ENCODE results near the gene BTBD10. TPM values are rescaled to one million over a fixed set of nuclear protein-coding genes. Genes with fewer than 3 reads are reported as not detected.

Gene BTBD10
- total RNA-seq, 2 experiments from 2014 or later = 13.3 to 14.8 TPM

- TF ChIP-seq CTCF (IDR thresholded peaks at IDR 0.05) = no peak
- Mint-ChIP-seq H3K27ac (no peak overlapping the region), H3K36me3 (ENCODE audit: low read depth) (peaks cover 96% of the 10 kb centered on the region), H3K4me3 (no peak overlapping the region), H3K9me3 (no peaks in the 10 kb centered on the region), H3K27me3 (no peaks in the 10 kb centered on the region), H3K4me1 (ENCODE audit: low read depth) (no peaks in the 10 kb centered on the region)
- H3K27ac ChIP-seq (ENCODE audit: low read depth in 1 of 2, low read length in 2 of 2) = no peak overlapping the region
- H3K9me3 ChIP-seq (ENCODE audit: control insufficient read depth in 1 of 2, insufficient read depth in 1 of 2, low read length in 2 of 2) = no peaks in the 10 kb centered on the region
- DNase-seq (no peak), ATAC-seq (ENCODE audit: poor library complexity) (no peak)
- H3K36me3 ChIP-seq (ENCODE audit: insufficient read depth, low read length) = peaks cover 95% of the 10 kb centered on the region
- CTCF ChIA-PET = no interaction called here
- POLR2A ChIA-PET = no interaction called here
- H3K4me1 ChIP-seq (ENCODE audit: insufficient read depth, low read length) = no peaks in the 10 kb centered on the region
- no peak overlapping the region for H3K4me3 ChIP-seq (ENCODE audit: low read length)
- intact Hi-C loops (cut with DNase I, micrococcal nuclease) = no loop called here
- no peaks in the 10 kb centered on the region for H3K27me3 ChIP-seq (ENCODE audit: control insufficient read depth in 1 of 2, insufficient read depth in 2 of 2, low read length in 2 of 2)
These were observed 100.4 kb downstream of the BTBD10 start for GRCh38 chr11:13362596-13363109.

GRCh38 chr11:13358596-13359270 lies 104.3 kb downstream of the BTBD10 start:
- Mint-ChIP-seq H3K27ac (no peak overlapping the region), H3K4me3 (no peak overlapping the region), H3K4me1 (ENCODE audit: low read depth) (no peaks in the 10 kb centered on the region), H3K36me3 (ENCODE audit: low read depth) (peaks cover 96% of the 10 kb centered on the region), H3K27me3 (no peaks in the 10 kb centered on the region), H3K9me3 (no peaks in the 10 kb centered on the region)
- Histone ChIP-seq H3K27ac (ENCODE audit: low read depth in 1 of 2, low read length in 2 of 2) (no peak overlapping the region), H3K4me3 (ENCODE audit: low read length) (no peak overlapping the region), H3K36me3 (ENCODE audit: insufficient read depth, low read length) (peaks cover 95% of the 10 kb centered on the region), H3K27me3 (ENCODE audit: control insufficient read depth in 1 of 2, insufficient read depth in 2 of 2, low read length in 2 of 2) (no peaks in the 10 kb centered on the region), H3K4me1 (ENCODE audit: insufficient read depth, low read length) (peaks cover 3% of the 10 kb centered on the region), H3K9me3 (ENCODE audit: control insufficient read depth in 1 of 2, insufficient read depth in 1 of 2, low read length in 2 of 2) (no peaks in the 10 kb centered on the region)
- POLR2A ChIA-PET = interaction anchor here (0.6 kb wide), 1 partner anchor 23 kb away, joined by 3 read pairs; no protein-coding TSS in a partner anchor
- CTCF ChIA-PET = no interaction called here
- intact Hi-C loops (cut with DNase I, micrococcal nuclease) = no loop called here
- ATAC-seq (ENCODE audit: poor library complexity) = no peak
- TF ChIP-seq CTCF (IDR thresholded peaks at IDR 0.05) = no peak
- DNase-seq = no peak

GRCh38 chr11:13357232-13357631 lies 105.8 kb downstream of the BTBD10 start:
- ATAC-seq (ENCODE audit: poor library complexity) (no peak), DNase-seq (no peak)
- H3K36me3 ChIP-seq (ENCODE audit: insufficient read depth, low read length) = peaks cover 93% of the 10 kb centered on the region
- Mint-ChIP-seq H3K4me3 (no peak overlapping the region), H3K4me1 (ENCODE audit: low read depth) (no peaks in the 10 kb centered on the region), H3K9me3 (no peaks in the 10 kb centered on the region), H3K36me3 (ENCODE audit: low read depth) (peaks cover 94% of the 10 kb centered on the region), H3K27me3 (no peaks in the 10 kb centered on the region), H3K27ac (no peak overlapping the region)
- no peaks in the 10 kb centered on the region for H3K27me3 ChIP-seq (ENCODE audit: control insufficient read depth in 1 of 2, insufficient read depth in 2 of 2, low read length in 2 of 2)
- H3K4me1 ChIP-seq (ENCODE audit: insufficient read depth, low read length) = peaks cover 3% of the 10 kb centered on the region
- no peak for TF ChIP-seq CTCF (IDR thresholded peaks at IDR 0.05)
- CTCF ChIA-PET = no interaction called here
- POLR2A ChIA-PET = no interaction called here
- H3K9me3 ChIP-seq (ENCODE audit: control insufficient read depth in 1 of 2, insufficient read depth in 1 of 2, low read length in 2 of 2) = no peaks in the 10 kb centered on the region
- H3K27ac ChIP-seq (ENCODE audit: low read depth in 1 of 2, low read length in 2 of 2) = no peak overlapping the region
- H3K4me3 ChIP-seq (ENCODE audit: low read length) = no peak overlapping the region
- intact Hi-C loops (cut with DNase I, micrococcal nuclease) = no loop called here

Data from CD4-positive, alpha-beta T cell (primary cell).